Sigmoid colon (tissue), 4 donors: ENCODE results near the gene SMURF2.

Experiments
- EP300 ChIP-seq, 4 donors: sonication (generic); formaldehyde crosslinking; IDR thresholded peaks; one replicate each; pipeline ENCODE4 v1.6.1; 2017; ENCODE audit warnings: antibody characterized with exemption in 4 of 4
- POLR2A ChIP-seq, 2 donors: fragments of 450-650 bp; IDR thresholded peaks; one replicate each; pipeline ENCODE4 v1.6.1; 2016; ENCODE audit warnings: antibody characterized with exemption in 2 of 2, mild to moderate bottlenecking in 2 of 2, moderate library complexity in 2 of 2
- POLR2AphosphoS5 ChIP-seq, 4 donors: sonication (generic); formaldehyde crosslinking; IDR thresholded peaks; one replicate each; pipeline ENCODE4 v1.6.1; 2017; ENCODE audit warnings: antibody characterized with exemption in 4 of 4
- TF ChIP-seq, protein P1 (sequence below), 4 experiments: fragments of 450-650 bp in 3 of 4; fragments of 200-600 bp in 1 of 4; IDR thresholded peaks; one replicate each; pipeline ENCODE4 v1.5.1; 2016 to 2019; ENCODE audit warnings: antibody characterized with exemption in 4 of 4, mild to moderate bottlenecking in 3 of 4, moderate library complexity in 2 of 4

DNA sequence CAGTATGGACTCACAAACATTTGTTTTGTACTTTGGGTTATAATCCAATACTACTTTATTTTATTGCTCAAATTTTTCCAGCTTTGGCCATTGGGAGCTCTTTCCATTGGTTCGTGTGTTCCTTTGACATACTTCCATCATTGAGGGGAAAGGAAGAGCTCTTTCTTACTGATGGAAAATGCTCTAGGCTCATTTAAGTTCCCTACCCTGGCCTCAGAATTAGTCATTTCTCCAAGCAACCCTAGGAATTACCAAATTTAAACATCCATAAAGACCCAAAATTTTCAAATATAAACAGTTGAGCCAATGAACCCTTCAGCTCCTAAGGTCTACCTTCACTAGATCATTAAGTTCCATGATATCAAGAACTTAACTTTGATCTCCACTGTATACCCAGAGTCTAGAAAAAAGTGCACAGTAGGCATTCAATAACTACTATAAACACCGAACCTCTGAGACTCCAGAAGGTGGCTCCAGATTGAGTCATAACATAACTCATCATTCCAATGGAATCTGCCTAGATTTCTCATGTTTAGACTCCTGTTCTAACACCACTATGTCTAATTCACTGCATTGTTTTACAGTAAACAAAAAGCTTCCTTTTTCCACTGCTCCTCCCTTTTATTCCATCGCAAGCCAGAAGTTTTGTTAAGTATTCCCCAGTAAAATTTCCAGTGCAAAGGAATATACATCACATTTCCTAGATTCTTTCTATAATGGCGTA, 39.0 kb downstream of the SMURF2 start:
- no peak for TF ChIP-seq EP300 (IDR thresholded peaks at IDR 0.05)
- TF ChIP-seq POLR2A (IDR thresholded peaks at IDR 0.05), result no peak
- TF ChIP-seq, protein P1, sequence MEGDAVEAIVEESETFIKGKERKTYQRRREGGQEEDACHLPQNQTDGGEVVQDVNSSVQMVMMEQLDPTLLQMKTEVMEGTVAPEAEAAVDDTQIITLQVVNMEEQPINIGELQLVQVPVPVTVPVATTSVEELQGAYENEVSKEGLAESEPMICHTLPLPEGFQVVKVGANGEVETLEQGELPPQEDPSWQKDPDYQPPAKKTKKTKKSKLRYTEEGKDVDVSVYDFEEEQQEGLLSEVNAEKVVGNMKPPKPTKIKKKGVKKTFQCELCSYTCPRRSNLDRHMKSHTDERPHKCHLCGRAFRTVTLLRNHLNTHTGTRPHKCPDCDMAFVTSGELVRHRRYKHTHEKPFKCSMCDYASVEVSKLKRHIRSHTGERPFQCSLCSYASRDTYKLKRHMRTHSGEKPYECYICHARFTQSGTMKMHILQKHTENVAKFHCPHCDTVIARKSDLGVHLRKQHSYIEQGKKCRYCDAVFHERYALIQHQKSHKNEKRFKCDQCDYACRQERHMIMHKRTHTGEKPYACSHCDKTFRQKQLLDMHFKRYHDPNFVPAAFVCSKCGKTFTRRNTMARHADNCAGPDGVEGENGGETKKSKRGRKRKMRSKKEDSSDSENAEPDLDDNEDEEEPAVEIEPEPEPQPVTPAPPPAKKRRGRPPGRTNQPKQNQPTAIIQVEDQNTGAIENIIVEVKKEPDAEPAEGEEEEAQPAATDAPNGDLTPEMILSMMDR (IDR thresholded peaks at IDR 0.05), result no peak
- TF ChIP-seq POLR2AphosphoS5 (IDR thresholded peaks at IDR 0.05), result no peak
